Uterus (tissue), 4 donors: ENCODE measurements around the gene GALNT3. TPM values are rescaled to one million over a fixed set of nuclear protein-coding genes. Genes with fewer than 3 reads are reported as not detected.

Source experiments
- DNase-seq, 2 donors: peaks; one replicate each; pipeline ENCODE4 v3.0.0-alpha.2; 2019 to 2020
- H3K27ac ChIP-seq, 2 donors: fragments of 200-600 bp; sonication (generic); 1 replicate in 1 of 2; 2 replicates in 1 of 2; pipeline ENCODE4 v1.5.1; 2016 to 2018
- H3K27me3 ChIP-seq, 2 donors: fragments of 200-600 bp; sonication (generic); one replicate each; pipeline ENCODE4 v1.5.1; 2018 to 2019; ENCODE audit warnings: control low read depth in 1 of 2
- H3K36me3 ChIP-seq, 2 donors: fragments of 200-600 bp; sonication (generic); one replicate each; pipeline ENCODE4 v1.5.1; 2019; ENCODE audit warnings: control low read depth in 1 of 2
- H3K4me1 ChIP-seq, 2 donors: fragments of 200-600 bp; sonication (generic); one replicate each; pipeline ENCODE4 v1.5.1; 2018 to 2019; ENCODE audit warnings: control low read depth in 1 of 2
- H3K4me3 ChIP-seq, 2 donors: fragments of 200-600 bp; sonication (generic); 1 replicate in 1 of 2; 2 replicates in 1 of 2; pipeline ENCODE4 v1.5.1; 2018 to 2019; ENCODE audit warnings: mild to moderate bottlenecking in 1 of 2
- H3K9me3 ChIP-seq, 2 donors: fragments of 200-600 bp; sonication (generic); one replicate each; pipeline ENCODE4 v1.5.1; 2019; ENCODE audit warnings: control low read depth in 1 of 2
- CTCF ChIP-seq, 4 experiments: fragments of 200-600 bp in 2 of 4; fragments of 450-650 bp in 2 of 4; sonication (generic) in 2 of 4; IDR thresholded peaks; one replicate each; pipeline ENCODE4 v1.5.1; 2016 to 2019; ENCODE audit warnings: antibody characterized with exemption in 4 of 4, mild to moderate bottlenecking in 2 of 4, moderate library complexity in 1 of 4
- POLR2A ChIP-seq, 2 donors: fragments of 450-650 bp; IDR thresholded peaks; one replicate each; pipeline ENCODE4 v1.6.1; 2016; ENCODE audit warnings: antibody characterized with exemption in 2 of 2, mild to moderate bottlenecking in 1 of 2, moderate library complexity in 1 of 2
- intact Hi-C: fragments of 100-400 bp; cut with DNase I; formaldehyde crosslinking; loops from one replicate; pipeline ENCODE4 v1.15.1; 2023; ENCODE audit warnings: low total_unique reads
- total RNA-seq, 4 donors: library from RNA; depleted of rRNA in 3 of 4; stranded (reverse); fragments of >200 nt in 3 of 4; gene quantifications; one replicate each; pipeline versions ENCODE4 v1.1.0 to v1.2.4, GENCODE V29; 2014 to 2023
- donor health status: DM: yes; HTN: yes; CAD: no.

The GALNT3 gene
- total RNA-seq, 4 donors from 2014 or later: 0.29 to 17.7 (median 1.6) TPM; not detected in 1

DNA sequence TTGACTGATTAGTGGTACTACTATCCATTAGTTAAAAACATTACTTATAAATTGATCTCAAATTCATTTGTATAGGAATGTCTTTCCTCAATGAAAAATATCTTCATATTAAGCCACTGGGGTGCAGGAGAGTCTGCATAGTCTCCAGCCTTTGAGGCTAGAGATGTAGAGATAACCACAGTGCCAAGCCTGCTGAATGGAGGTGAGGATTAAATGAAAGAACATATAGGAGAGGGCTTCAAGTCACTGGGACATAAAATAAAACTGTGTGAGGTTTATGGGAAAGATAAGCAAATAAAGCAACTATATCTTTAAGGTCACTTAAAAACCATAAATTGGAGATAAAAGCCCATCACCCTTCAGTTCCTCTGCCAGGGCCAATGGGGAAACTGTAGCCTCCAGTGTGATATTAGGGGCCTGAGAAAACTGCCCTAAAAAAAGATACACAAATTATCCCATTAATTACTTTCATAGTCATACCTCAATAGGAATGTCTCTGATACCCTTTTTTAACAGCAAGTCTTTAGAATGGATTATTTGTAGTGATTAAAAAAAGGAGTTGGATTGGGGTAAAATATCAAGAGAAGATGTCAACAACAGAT lies 27.6 kb downstream of the GALNT3 start:
- Histone ChIP-seq H3K36me3 (no peaks in the 10 kb centered on the region), H3K4me3 (no peak overlapping the region), H3K27ac (no peak overlapping the region), H3K27me3 (no peaks in the 10 kb centered on the region), H3K4me1 (no peaks in the 10 kb centered on the region), H3K9me3 (no peaks in the 10 kb centered on the region)
- no peak for TF ChIP-seq POLR2A (IDR thresholded peaks at IDR 0.05)
- TF ChIP-seq CTCF (IDR thresholded peaks at IDR 0.05): no peak
- DNase-seq: no peak
- intact Hi-C loops: no loop called here

- Histone ChIP-seq H3K27me3 (no peaks in the 10 kb centered on the region), H3K36me3 (no peaks in the 10 kb centered on the region), H3K27ac (no peak overlapping the region), H3K4me1 (no peaks in the 10 kb centered on the region), H3K4me3 (no peak overlapping the region), H3K9me3 (no peaks in the 10 kb centered on the region)
- TF ChIP-seq CTCF (IDR thresholded peaks at IDR 0.05): no peak
- TF ChIP-seq POLR2A (IDR thresholded peaks at IDR 0.05): no peak
- DNase-seq: no peak
- intact Hi-C loops: no loop called here
Measured at GRCh38 chr2:165762723-165763122, 31.3 kb downstream of the GALNT3 start.

DNA sequence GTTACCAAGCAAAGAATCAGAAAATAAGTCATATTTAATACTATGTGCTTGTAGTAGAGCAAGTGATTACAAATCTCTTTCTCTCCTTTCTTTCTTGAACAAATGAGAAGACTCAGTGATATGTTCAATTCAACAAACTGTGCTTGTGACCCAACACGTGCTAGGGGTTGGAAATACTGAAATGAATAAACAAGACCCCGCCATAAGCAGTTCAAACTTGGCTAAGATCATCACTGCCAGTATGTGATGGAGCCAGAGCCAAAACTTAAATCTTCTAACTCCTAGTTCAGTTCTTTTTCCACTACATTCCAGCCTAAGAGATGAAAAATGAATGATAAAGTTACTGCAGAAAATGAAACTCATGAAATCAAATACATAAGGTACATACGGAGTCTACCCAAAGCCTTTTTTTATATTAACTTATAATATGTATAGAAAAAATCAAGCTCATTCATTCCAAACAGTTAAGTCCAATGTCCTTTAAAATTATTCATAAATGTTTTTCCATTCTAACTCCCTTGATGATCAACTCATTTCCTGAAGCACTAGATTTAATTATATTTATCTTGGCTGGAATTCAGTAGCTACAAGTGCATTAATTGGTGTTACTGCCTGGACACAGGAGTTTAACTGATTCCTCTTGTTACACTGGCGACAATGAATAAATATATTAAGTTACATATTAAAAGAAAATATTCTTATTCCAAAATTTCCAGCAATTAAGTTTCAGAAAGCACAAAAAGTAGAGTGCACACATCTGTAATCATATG lies 36.0 kb downstream of the GALNT3 start:
- Histone ChIP-seq H3K27me3 (no peaks in the 10 kb centered on the region), H3K4me1 (no peaks in the 10 kb centered on the region), H3K9me3 (no peaks in the 10 kb centered on the region), H3K36me3 (no peaks in the 10 kb centered on the region), H3K27ac (no peak overlapping the region), H3K4me3 (no peak overlapping the region)
- intact Hi-C loops: no loop called here
- TF ChIP-seq POLR2A (IDR thresholded peaks at IDR 0.05) (no peak), CTCF (IDR thresholded peaks at IDR 0.05) (no peak)
- DNase-seq: no peak

DNA sequence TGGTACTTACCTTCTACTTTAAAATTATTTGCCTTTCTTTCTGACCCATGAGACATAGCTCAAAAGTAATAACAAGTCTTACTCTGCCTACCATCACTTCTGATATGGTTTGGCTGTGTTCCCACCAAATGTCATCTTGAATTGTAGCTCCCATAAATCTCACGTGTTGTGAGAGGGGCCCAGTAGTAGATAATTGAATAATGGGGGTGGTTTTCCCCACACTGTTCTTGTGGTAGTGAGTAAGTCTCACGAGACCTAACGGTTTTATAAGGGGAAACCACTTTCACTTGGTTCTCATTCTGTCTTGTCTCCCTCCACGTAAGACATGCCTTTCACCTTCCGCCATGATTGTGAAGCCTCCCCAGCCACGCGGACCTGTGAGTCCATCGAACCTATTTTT lies 47.5 kb downstream of the GALNT3 start:
- Histone ChIP-seq H3K36me3 (no peaks in the 10 kb centered on the region), H3K4me3 (no peak overlapping the region), H3K4me1 (no peaks in the 10 kb centered on the region), H3K9me3 (no peaks in the 10 kb centered on the region), H3K27me3 (no peaks in the 10 kb centered on the region), H3K27ac (no peak overlapping the region)
- intact Hi-C loops: no loop called here
- no peak for DNase-seq
- no peak for TF ChIP-seq CTCF (IDR thresholded peaks at IDR 0.05)
- TF ChIP-seq POLR2A (IDR thresholded peaks at IDR 0.05): no peak

- intact Hi-C loops: no loop called here
- Histone ChIP-seq H3K4me3 (no peak overlapping the region), H3K27ac (no peak overlapping the region)
Measured at GRCh38 chr2:165745916-165746315, 48.1 kb downstream of the GALNT3 start.

More at GRCh38 chr2:165745916-165746315, 48.1 kb downstream of the GALNT3 start:
- Histone ChIP-seq H3K27me3 (no peaks in the 10 kb centered on the region), H3K4me1 (no peaks in the 10 kb centered on the region), H3K9me3 (no peaks in the 10 kb centered on the region), H3K36me3 (no peaks in the 10 kb centered on the region)
- no peak for DNase-seq
- TF ChIP-seq CTCF (IDR thresholded peaks at IDR 0.05) (no peak), POLR2A (IDR thresholded peaks at IDR 0.05) (no peak)
